K562 (cell line): Measurements from ENCODE around the gene EPN2. TPM values are rescaled to one million over a fixed set of nuclear protein-coding genes. Genes with fewer than 3 reads are reported as not detected.
A peak's percentile ranks its signal among the peaks of the same experiment; 100 is the strongest.

Experiments used
- DEAF1 ChIP-seq: fragments of 450-650 bp; formaldehyde crosslinking; IDR thresholded peaks from 2 replicates; pipeline ENCODE4 v1.4.0; 2020; ENCODE audit warnings: mild to moderate bottlenecking, moderate library complexity
- EHMT2 ChIP-seq: fragments of 450-650 bp; IDR thresholded peaks from 2 replicates; pipeline ENCODE4 v1.6.1; 2018; ENCODE audit warnings: antibody characterized with exemption
- HEY1 ChIP-seq: fragments of 250-450 bp; sonication (Bioruptor Pico); IDR thresholded peaks from 2 replicates; pipeline ENCODE4 v1.5.0; 2020; ENCODE audit warnings: mild to moderate bottlenecking, moderate library complexity, borderline replicate concordance
- MTF1 ChIP-seq: fragments of 250-450 bp; sonication (Bioruptor Pico); IDR thresholded peaks from 2 replicates; pipeline ENCODE4 v1.9.0; 2021; ENCODE audit warnings: moderate library complexity, mild to moderate bottlenecking, inconsistent platforms, borderline replicate concordance
- RBM14 ChIP-seq: fragments of 200-400 bp; formaldehyde crosslinking; IDR thresholded peaks from 2 replicates; pipeline ENCODE4 v1.6.1; 2018; ENCODE audit warnings: low read depth, mild to moderate bottlenecking, low read length, moderate library complexity, borderline replicate concordance; ENCODE audit not compliant: insufficient read depth
- SRSF9 ChIP-seq: fragments of 200-400 bp; formaldehyde crosslinking; IDR thresholded peaks from 2 replicates; pipeline ENCODE4 v1.6.1; 2017; ENCODE audit warnings: low read depth, low read length, borderline replicate concordance
- TCF3 ChIP-seq: sonication (generic); formaldehyde crosslinking; IDR thresholded peaks from 2 replicates; pipeline ENCODE4 v1.4.0; 2020; ENCODE audit warnings: mild to moderate bottlenecking, missing genetic modification reagents
- TCFL5 ChIP-seq: fragments of 250-450 bp; sonication (Bioruptor Pico); conservative IDR thresholded peaks from 2 replicates; pipeline ENCODE4 v1.6.1; 2021; ENCODE audit warnings: mild to moderate bottlenecking, moderate library complexity, matching md5 sums
- THRB ChIP-seq: fragments of 450-650 bp; formaldehyde crosslinking; conservative IDR thresholded peaks from 2 replicates; pipeline ENCODE4 v1.4.0; 2022; ENCODE audit warnings: mild to moderate bottlenecking, missing genetic modification characterization
- VEZF1 ChIP-seq: fragments of 200-800 bp; sonication (Bioruptor generic); IDR thresholded peaks from 2 replicates; pipeline ENCODE4 v1.6.1; 2017; ENCODE audit warnings: missing genetic modification characterization, missing compliant biosample characterization
- ZNF766 ChIP-seq: fragments of 200-800 bp; sonication (Bioruptor generic); conservative IDR thresholded peaks from 2 replicates; pipeline ENCODE4 v1.6.1; 2016; ENCODE audit warnings: missing genetic modification characterization, missing compliant biosample characterization
- polyA plus RNA-seq, 8 experiments: library from polyadenylated mRNA; depleted of rRNA in 4 of 8; stranded (reverse) in 5 of 8; unstranded in 3 of 8; fragments of >200 nt; fragmentation: Nextera tagmentation in 2 of 8; fragmentation: Illumina TruSeq in 1 of 8; extraction: Ambion mirVana in 2 of 8; extraction: Trizol in 1 of 8; gene quantifications; 2 replicates each; pipeline versions ENCODE4 v1.2.1 to v1.2.3, GENCODE V29; 2011 to 2014; ENCODE audit warnings: inconsistent platforms in 1 of 8, missing spikeins in 1 of 8
- total RNA-seq, 7 experiments: library from RNA; depleted of rRNA in 6 of 7; stranded (reverse); fragments of >200 nt in 6 of 7; fragmentation: Illumina TruSeq in 2 of 7; extraction: Trizol in 2 of 7; gene quantifications; 2 replicates each; pipeline versions ENCODE4 v1.2.1 to v1.2.3, GENCODE V29; 2011 to 2021; ENCODE audit warnings: low replicate concordance in 1 of 7
- TF ChIP-seq, protein P1 (sequence below): fragments of 200-800 bp; sonication (Bioruptor generic); IDR thresholded peaks from 2 replicates; pipeline ENCODE4 v1.6.1; 2017; ENCODE audit warnings: missing genetic modification characterization, missing compliant biosample characterization
- TF ChIP-seq, protein P2 (sequence below): sonication (generic); formaldehyde crosslinking; IDR thresholded peaks from 2 replicates; pipeline ENCODE4 v1.8.0; 2022; ENCODE audit warnings: mild to moderate bottlenecking, missing genetic modification reagents
- TF ChIP-seq, protein P3 (sequence below), 3 experiments: IDR thresholded peaks in 2 of 3; conservative IDR thresholded peaks in 1 of 3; 2 replicates each; pipeline ENCODE4 v1.5.1; 2011 to 2012; ENCODE audit warnings: low read length in 3 of 3, mild to moderate bottlenecking in 3 of 3, control low read depth in 2 of 3, improper control_type of control experiment in 1 of 3, inconsistent platforms in 1 of 3, low read depth in 1 of 3, mixed read lengths in 1 of 3, moderate library complexity in 1 of 3; ENCODE audit not compliant: insufficient read depth in 2 of 3
- TF ChIP-seq, protein P4 (sequence below): fragments of 450-650 bp; IDR thresholded peaks from 2 replicates; pipeline ENCODE4 v1.6.1; 2014; ENCODE audit warnings: low read depth, mild to moderate bottlenecking, moderate library complexity, borderline replicate concordance

Gene EPN2
- total and polyA plus RNA-seq, 9 of the 15 experiments (the other 6 are each of a cell fraction or from before 2014, with no cell fraction given): 1.0 to 12.9 (median 8.9) TPM

GRCh38 chr17:19384723-19385391, 147.7 kb downstream of the EPN2 start (continued):
- TF ChIP-seq, protein P1, sequence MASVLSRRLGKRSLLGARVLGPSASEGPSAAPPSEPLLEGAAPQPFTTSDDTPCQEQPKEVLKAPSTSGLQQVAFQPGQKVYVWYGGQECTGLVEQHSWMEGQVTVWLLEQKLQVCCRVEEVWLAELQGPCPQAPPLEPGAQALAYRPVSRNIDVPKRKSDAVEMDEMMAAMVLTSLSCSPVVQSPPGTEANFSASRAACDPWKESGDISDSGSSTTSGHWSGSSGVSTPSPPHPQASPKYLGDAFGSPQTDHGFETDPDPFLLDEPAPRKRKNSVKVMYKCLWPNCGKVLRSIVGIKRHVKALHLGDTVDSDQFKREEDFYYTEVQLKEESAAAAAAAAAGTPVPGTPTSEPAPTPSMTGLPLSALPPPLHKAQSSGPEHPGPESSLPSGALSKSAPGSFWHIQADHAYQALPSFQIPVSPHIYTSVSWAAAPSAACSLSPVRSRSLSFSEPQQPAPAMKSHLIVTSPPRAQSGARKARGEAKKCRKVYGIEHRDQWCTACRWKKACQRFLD: 0 out of 2 replicates have a peak, but pooled peaks have one; percentile 25
- TF ChIP-seq HEY1 (CRISPR knock-in tag) (no peak), VEZF1 (CRISPR knock-in tag) (peak; percentile 71), RBM14 (no peak), EHMT2 (no peak), DEAF1 (CRISPR knock-in tag) (no peak), THRB (CRISPR knock-in tag) (no peak), MTF1 (CRISPR knock-in tag) (no peak), TCF3 (CRISPR knock-in tag) (no peak), TCFL5 (CRISPR knock-in tag) (no peak), SRSF9 (no peak), ZNF766 (CRISPR knock-in tag) (0 out of 2 replicates have a peak, but pooled peaks have one; percentile 48)
- TF ChIP-seq, protein P2, sequence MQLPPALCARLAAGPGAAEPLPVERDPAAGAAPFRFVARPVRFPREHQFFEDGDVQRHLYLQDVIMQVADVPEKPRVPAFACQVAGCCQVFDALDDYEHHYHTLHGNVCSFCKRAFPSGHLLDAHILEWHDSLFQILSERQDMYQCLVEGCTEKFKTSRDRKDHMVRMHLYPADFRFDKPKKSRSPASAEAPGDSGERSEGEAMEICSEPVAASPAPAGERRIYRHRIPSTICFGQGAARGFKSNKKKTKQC (CRISPR knock-in tag): no peak
- TF ChIP-seq, protein P3, sequence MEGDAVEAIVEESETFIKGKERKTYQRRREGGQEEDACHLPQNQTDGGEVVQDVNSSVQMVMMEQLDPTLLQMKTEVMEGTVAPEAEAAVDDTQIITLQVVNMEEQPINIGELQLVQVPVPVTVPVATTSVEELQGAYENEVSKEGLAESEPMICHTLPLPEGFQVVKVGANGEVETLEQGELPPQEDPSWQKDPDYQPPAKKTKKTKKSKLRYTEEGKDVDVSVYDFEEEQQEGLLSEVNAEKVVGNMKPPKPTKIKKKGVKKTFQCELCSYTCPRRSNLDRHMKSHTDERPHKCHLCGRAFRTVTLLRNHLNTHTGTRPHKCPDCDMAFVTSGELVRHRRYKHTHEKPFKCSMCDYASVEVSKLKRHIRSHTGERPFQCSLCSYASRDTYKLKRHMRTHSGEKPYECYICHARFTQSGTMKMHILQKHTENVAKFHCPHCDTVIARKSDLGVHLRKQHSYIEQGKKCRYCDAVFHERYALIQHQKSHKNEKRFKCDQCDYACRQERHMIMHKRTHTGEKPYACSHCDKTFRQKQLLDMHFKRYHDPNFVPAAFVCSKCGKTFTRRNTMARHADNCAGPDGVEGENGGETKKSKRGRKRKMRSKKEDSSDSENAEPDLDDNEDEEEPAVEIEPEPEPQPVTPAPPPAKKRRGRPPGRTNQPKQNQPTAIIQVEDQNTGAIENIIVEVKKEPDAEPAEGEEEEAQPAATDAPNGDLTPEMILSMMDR (IDR thresholded peaks at IDR 0.05 in 2 of 3, conservative IDR thresholded peaks at IDR 0.05 in 1 of 3; ENCODE audit: insufficient read depth in 2 of 3, low read depth in 1 of 3, low read length in 3 of 3): no peak
- TF ChIP-seq, protein P4, sequence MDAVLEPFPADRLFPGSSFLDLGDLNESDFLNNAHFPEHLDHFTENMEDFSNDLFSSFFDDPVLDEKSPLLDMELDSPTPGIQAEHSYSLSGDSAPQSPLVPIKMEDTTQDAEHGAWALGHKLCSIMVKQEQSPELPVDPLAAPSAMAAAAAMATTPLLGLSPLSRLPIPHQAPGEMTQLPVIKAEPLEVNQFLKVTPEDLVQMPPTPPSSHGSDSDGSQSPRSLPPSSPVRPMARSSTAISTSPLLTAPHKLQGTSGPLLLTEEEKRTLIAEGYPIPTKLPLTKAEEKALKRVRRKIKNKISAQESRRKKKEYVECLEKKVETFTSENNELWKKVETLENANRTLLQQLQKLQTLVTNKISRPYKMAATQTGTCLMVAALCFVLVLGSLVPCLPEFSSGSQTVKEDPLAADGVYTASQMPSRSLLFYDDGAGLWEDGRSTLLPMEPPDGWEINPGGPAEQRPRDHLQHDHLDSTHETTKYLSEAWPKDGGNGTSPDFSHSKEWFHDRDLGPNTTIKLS: no peak
